Measurements from ENCODE around the gene TIMM17B.

TIMM17B gene

GRCh38 chrX:48897625-48898306 is at the start of gene TIMM17B, which contains the start of gene PQBP1:
TSS of gene TIMM17B (minus strand) at chrX:48897768. CDS start at chrX:48897749, 19 bp downstream.
TSS of gene PQBP1 (plus strand) at chrX:48897930. CDS start at chrX:48898510, 580 bp downstream.
- DNase-seq (ENCODE audit: low spot score), result peak; percentile 96

- DNase-seq (ENCODE audit: low spot score), result peak; percentile 36
Measured at GRCh38 chrX:48945517-48946348, 48.2 kb upstream of the TIMM17B start.

- no peak for DNase-seq (ENCODE audit: low spot score)
Measured at GRCh38 chrX:48942895-48943294, 45.3 kb upstream of the TIMM17B start.

- no peak for DNase-seq (ENCODE audit: low spot score)
Measured at GRCh38 chrX:48940404-48940955, 42.9 kb upstream of the TIMM17B start.

GRCh38 chrX:48939524-48940228 is 42.1 kb upstream of the TIMM17B start:
- no peak for DNase-seq (ENCODE audit: low spot score)

- DNase-seq (ENCODE audit: low spot score), result no peak
Measured at GRCh38 chrX:48938721-48939425, 41.3 kb upstream of the TIMM17B start.

GRCh38 chrX:48937054-48937907 is 39.7 kb upstream of the TIMM17B start:
- DNase-seq (ENCODE audit: low spot score), result peak; percentile 22

GRCh38 chrX:48936429-48937053 is 39.0 kb upstream of the TIMM17B start:
- DNase-seq (ENCODE audit: low spot score), result no peak

GRCh38 chrX:48935301-48935670 is 37.7 kb upstream of the TIMM17B start:
- DNase-seq (ENCODE audit: low spot score), result no peak

GRCh38 chrX:48934581-48935300 is 37.2 kb upstream of the TIMM17B start:
- no peak for DNase-seq (ENCODE audit: low spot score)

GRCh38 chrX:48933757-48934156 is 36.2 kb upstream of the TIMM17B start:
- DNase-seq (ENCODE audit: low spot score), result no peak

GRCh38 chrX:48927736-48928382 is 30.3 kb upstream of the TIMM17B start:
- DNase-seq (ENCODE audit: low spot score), result no peak

- DNase-seq (ENCODE audit: low spot score), result no peak
Measured at GRCh38 chrX:48927123-48927522, 29.6 kb upstream of the TIMM17B start.

- no peak for DNase-seq (ENCODE audit: low spot score)
Measured at GRCh38 chrX:48924270-48924669, 26.7 kb upstream of the TIMM17B start.

- no peak for DNase-seq (ENCODE audit: low spot score)
Measured at GRCh38 chrX:48923771-48924170, 26.2 kb upstream of the TIMM17B start.

- DNase-seq (ENCODE audit: low spot score), result no peak
Measured at GRCh38 chrX:48920718-48921104, 23.1 kb upstream of the TIMM17B start.

- DNase-seq (ENCODE audit: low spot score), result peak; percentile 11
Measured at GRCh38 chrX:48919947-48920717, 22.6 kb upstream of the TIMM17B start.

- no peak for DNase-seq (ENCODE audit: low spot score)
Measured at GRCh38 chrX:48919360-48919841, 21.8 kb upstream of the TIMM17B start.
